Measurements from ENCODE around the gene MRPL3.
"Not testable (repeated sequence)": the region's sequence is repeated elsewhere in the genome, so short reads cannot be mapped to it uniquely, and the experiment has no call there.

Gene MRPL3

DNA sequence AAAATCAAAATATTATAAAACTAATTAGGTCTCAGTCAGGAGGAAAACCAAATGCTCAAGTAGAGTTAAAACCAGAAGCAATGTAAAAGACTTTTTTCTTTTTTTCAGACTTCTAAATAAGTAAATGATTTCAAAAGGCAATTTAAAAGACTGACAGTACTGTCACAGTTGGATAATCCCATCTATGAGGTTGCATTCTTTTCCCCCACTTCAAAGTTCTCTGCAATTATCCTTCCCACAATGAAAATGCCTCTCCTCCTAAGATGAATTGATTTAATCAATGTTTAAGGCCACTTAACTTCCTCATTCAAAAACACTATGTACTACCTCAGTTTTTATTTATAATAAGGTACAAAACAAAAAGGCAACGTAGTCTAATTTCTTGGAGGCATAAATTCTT is 8.1 kb downstream of the MRPL3 start:
- DNase-seq (ENCODE audit: low spot score): no peak

DNA sequence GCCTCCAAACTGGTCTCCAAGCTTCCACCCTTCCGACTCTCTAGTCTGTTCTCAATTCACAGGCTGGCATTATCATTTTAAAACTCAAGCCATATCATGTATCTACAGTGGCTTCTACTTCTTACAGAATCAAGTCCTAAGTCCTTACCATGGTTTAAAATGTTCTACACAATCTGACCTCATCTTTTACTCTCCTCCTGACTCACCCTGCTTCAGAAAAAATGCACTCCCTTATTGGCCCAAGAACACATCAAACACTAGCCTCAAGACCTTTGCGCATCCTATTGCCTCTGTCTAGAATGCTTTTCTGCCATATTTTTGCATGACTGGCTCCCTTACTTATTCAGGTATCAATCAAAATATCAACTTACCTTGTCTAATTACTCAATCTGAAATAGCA is 11.0 kb downstream of the MRPL3 start:
- no peak for DNase-seq (ENCODE audit: low spot score)

DNA sequence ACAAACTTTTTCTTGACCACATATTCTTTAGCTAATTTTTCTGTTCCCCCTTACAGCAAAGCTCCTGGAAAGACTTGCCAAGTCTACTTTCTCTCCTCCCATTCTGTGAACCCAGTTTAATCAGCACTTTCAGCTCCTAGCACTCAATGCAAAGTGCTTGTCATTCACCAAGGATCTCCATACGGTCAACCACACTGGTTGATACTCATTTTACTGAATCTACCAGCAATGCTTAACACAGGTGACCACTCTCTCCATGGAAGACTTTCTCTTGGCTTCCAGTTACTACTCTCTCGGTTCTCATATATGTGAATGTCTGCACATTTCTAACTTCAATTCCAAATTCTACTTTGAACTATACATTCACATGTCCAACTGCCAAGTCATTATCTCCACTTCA is 11.7 kb downstream of the MRPL3 start:
- DNase-seq (ENCODE audit: low spot score): no peak

DNA sequence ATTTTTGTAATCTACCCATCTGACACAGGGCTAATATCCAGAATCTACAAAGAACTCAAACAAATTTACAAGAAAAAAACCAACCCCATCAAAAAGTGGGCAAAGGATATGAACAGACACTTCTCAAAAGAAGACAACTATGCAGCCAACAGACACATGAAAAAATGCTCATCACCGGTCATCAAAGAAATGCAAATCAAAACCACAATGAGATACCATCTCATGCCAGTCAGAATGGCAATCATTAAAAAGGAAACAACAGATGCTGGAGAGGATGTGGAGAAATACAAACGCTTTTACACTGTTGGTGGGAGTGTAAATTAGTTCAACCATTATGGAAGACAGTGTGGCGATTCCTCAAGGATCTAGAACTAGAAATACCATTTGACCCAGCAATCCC is 16.2 kb downstream of the MRPL3 start:
- not testable (repeated sequence) for DNase-seq (ENCODE audit: low spot score)

- no peak for DNase-seq (ENCODE audit: low spot score)
These were observed 17.7 kb downstream of the MRPL3 start for GRCh38 chr3:131485119-131485518.

DNA sequence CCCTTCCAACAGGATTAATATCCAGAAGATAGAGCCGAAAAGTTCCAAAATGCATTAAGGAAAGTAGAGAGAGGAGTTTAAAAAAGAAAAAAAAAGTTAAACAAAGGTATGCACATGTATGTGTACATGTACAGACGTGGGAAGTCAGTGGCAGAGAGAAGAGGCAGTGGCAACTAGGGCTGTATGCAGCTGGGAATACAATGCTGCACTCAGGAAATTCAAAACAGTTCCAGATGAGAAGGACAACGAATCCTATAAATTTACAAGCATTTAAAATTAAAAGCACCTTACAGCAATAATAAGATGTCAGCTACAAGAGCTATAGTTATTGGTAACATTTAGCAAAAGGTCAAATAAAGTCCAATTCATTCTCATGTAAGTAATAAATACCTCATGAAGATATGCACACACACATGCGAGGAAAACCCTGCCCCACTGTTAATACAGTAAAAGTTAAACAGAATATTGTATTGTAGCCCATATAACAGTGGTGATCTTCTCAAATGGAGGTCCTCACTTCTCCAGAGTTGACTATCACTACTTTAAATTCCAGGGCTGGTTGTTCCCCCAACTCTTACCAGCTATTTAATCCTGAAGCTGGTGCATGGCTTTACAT is 18.2 kb downstream of the MRPL3 start:
- no peak for DNase-seq (ENCODE audit: low spot score)

DNA sequence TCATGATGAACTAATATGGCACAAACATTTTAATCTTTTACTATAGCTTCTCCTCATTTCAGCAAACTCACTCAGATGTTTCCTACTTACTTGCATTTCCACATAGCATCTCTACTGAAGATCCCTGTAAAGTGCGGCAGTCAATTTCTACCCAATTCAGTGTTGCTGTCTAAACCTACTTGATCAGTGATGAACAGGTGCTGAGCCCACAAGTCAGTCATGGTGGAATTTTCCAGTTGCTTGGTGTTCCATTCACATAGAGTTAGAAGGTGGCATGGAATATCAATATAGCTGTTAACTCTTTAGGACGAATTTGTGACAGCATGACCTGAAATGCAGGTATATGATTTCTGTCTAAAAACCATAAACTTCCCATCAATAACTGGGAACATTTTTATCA is 22.7 kb downstream of the MRPL3 start:
- no peak for DNase-seq (ENCODE audit: low spot score)

DNA sequence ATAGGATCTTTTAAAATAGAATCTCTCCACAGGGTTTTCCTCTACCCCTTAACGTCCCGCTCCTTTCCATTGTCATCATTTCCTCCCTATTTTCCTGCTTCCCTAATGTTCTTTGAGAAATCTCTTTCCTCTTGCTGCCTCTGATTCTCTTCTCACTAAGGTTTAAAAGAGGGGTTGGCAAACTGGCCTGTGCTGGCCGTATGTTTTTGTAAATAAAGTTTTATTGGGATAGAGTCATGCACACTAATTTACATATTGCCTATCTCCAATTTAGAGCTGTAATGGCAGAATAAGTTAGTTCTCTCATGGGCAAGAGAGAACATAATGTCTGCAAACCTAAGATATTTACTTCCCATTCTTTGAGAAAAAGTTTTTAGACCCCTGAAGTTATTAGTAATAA is 25.0 kb downstream of the MRPL3 start:
- no peak for DNase-seq (ENCODE audit: low spot score)

DNA sequence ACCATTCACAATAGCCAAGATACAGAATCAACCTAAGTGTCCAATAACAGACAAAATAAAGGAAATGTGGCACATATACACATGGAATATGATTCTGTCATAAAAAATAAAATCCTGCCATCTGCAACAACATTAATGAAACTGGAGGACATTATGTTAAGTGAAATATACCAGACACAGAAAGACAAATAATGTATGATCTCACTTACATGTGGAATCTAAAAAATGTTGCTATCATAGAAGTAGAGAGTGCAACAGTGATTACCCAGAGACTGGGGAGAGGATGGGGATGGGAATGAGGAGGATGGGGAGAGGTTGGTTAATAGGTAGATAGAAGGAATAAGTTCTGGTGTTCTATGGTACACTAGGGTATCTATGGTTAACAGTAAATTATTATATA is 28.7 kb downstream of the MRPL3 start:
- DNase-seq (ENCODE audit: low spot score): no peak

DNA sequence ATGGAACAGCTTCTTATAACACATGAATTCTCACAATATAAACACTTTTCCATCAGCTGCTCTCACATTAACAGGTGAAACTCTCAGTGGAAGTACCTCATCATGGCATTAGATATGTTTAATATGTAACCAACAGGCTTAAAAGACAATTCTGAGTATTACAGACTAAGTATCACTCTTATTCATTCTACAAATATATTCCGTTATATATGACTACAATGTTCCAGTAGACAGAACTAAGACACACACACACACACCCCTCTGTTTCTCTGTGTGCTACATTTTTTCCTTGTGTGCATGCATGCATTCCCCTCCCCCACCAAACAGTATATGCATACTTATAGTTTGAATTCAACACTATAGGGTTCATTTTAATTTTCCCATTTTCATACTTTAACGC is 32.4 kb downstream of the MRPL3 start:
- DNase-seq (ENCODE audit: low spot score): no peak

- DNase-seq (ENCODE audit: low spot score): no peak
These were observed 44.1 kb downstream of the MRPL3 start for GRCh38 chr3:131458653-131459052.

- DNase-seq (ENCODE audit: low spot score): no peak
These were observed 45.6 kb downstream of the MRPL3 start for GRCh38 chr3:131457220-131457619.

- DNase-seq (ENCODE audit: low spot score): no peak
These were observed 48.3 kb downstream of the MRPL3 start for GRCh38 chr3:131454501-131454900.

GRCh38 chr3:131453533-131453932 is 49.2 kb downstream of the MRPL3 start:
- DNase-seq (ENCODE audit: low spot score): no peak

DNA sequence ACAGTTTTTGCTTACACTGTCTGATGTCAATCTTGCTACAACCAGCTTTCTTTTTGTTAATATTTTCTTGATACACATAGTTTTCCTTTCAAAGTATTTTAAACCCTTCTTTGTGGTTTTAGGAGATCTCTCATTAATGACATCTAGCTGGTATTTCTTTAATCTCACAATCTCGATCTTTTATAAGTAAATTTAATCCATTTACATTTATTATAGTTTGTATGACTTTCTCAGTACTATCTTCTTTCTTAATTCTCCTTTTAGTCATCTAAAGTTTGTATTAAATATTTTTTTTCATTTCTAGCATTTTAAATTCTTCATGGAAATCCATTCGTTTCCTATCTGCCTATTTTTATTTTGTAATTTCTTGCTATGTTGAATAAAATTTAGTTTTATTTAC is 55.4 kb downstream of the MRPL3 start:
- DNase-seq (ENCODE audit: low spot score): no peak

DNA sequence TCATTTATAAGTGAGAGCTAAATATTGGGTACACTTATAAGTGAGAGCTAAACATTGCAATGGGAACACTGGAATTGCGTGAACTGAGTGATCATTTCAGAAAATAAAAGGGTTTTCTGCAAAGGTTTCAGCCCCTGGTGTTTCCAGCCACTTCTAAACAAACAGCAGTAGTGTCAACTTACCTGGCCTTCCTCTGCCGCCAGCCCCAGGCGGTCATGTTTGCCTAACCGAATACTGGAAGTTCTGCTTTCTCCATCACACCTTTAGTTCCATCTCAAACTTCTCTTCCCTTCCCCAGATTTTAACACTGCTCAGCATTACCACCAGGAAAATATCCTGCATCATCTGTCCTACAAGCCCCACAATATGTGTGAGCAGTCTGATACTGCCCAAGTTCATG is 58.6 kb downstream of the MRPL3 start:
- DNase-seq (ENCODE audit: low spot score): no peak

DNA sequence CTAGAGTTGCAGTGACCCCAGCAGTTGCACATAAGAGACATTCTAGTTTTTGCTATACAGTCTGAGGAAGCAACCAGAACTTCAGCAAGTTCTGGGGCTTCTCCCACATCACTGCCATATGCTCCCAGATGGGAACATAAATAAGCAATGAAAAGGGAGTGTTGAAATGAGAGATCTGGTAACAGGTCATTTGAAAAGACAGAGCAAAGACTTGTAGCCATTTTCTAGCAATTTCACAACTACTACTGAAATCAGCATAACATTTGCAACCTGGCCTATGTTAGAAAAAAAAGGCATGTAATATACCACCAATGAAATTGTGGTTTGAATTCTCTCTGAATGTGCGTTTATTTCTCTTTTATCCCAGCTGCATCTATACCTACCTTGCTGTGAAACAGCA is 63.7 kb downstream of the MRPL3 start:
- no peak for DNase-seq (ENCODE audit: low spot score)

GRCh38 chr3:131435000-131435399 is 67.8 kb downstream of the MRPL3 start:
- no peak for DNase-seq (ENCODE audit: low spot score)

DNA sequence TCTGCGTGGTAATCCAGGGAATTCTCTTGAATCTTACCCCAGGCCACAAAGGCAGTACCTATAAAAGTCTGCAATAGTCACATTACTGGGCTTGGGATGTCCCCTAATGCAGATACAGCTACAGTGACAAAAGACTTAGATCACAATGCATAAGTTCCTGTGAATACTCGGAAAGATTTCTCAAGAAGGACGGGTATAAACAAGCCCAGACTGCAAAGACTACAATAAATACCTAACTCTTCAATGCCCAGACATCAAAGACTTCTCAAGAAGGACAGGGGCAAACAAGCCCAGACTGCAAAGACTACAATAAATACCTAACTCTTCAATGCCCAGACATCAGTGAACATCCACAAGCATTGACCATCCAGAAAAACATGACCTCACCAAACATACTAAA is 70.3 kb downstream of the MRPL3 start:
- DNase-seq (ENCODE audit: low spot score): no peak

DNA sequence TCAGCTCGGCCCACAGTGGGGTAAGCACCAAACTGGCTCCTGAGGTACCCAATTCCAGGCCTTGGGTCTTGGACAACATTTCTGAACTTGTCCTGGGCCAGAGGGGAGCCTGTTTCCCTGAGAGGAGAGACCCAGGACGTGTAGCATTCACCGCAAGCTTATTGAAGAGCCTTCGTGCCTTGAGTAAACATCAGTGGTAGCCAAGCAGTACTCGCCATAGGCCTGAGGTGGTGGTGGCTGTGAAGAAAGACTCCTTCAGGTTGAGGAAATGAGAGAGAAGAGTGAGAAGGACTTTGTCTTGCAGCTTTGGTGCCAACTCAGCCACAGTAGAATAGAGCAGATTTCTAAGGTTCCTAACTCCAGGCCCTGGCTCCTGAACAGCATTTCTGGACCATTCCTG is 71.0 kb downstream of the MRPL3 start:
- no peak for DNase-seq (ENCODE audit: low spot score)

- no peak for DNase-seq (ENCODE audit: low spot score)
These were observed 75.5 kb downstream of the MRPL3 start for GRCh38 chr3:131427226-131427625.

- DNase-seq (ENCODE audit: low spot score): no peak
These were observed 80.7 kb downstream of the MRPL3 start for GRCh38 chr3:131421957-131422498.

- DNase-seq (ENCODE audit: low spot score): no peak
These were observed 81.5 kb downstream of the MRPL3 start for GRCh38 chr3:131421301-131421700.

DNA sequence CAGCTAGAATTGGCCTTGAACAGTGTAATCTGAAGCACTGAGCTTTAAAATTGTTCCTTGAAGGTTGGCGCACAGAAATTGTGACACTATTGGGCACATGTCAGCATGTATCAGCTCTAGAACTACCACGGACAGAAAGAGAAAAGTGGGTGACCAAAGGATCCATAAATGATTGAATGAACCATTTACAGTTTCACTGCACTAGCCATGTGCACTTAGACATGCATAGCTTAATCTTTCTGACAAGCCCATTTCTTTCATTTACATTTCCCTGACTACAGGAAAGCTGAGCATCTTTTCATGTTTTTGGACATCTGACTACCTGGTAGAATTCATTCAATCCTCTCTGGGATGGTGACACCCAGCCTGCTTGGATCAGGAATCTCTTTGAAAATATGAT is 85.0 kb downstream of the MRPL3 start:
- DNase-seq (ENCODE audit: low spot score): no peak
